Medulla oblongata (tissue), 1 donor: ENCODE results near the gene C20orf96.
A peak's percentile ranks its signal among the peaks of the same experiment; 100 is the strongest.

ENCODE experiments used
- DNase-seq: peaks from one replicate; pipeline ENCODE4 v3.0.0-alpha.2; 2015; ENCODE audit errors: extremely low spot score

C20orf96 gene

GRCh38 chr20:312866-313265 is 22.3 kb upstream of the C20orf96 start:
- no peak for DNase-seq

- no peak for DNase-seq
Measured at GRCh38 chr20:312067-312466, 21.5 kb upstream of the C20orf96 start.

- DNase-seq: no peak
Measured at GRCh38 chr20:311609-312008, 21.1 kb upstream of the C20orf96 start.

GRCh38 chr20:310645-311044 is 20.1 kb upstream of the C20orf96 start:
- no peak for DNase-seq

- peak; percentile 100 for DNase-seq
Measured at GRCh38 chr20:309841-310644, 19.5 kb upstream of the C20orf96 start.

GRCh38 chr20:309306-309840 is 18.8 kb upstream of the C20orf96 start:
- DNase-seq: no peak

GRCh38 chr20:308427-309038 is 18.0 kb upstream of the C20orf96 start:
- no peak for DNase-seq

- no peak for DNase-seq
Measured at GRCh38 chr20:305745-306144, 15.2 kb upstream of the C20orf96 start.

- DNase-seq: no peak
Measured at GRCh38 chr20:301886-302848, 11.6 kb upstream of the C20orf96 start.

GRCh38 chr20:300345-300990 is 9.9 kb upstream of the C20orf96 start:
- DNase-seq: no peak

GRCh38 chr20:298776-299391 is 8.3 kb upstream of the C20orf96 start:
- no peak for DNase-seq

GRCh38 chr20:297925-298775 is 7.6 kb upstream of the C20orf96 start:
- peak; percentile 68 for DNase-seq

GRCh38 chr20:297098-297924 is 6.8 kb upstream of the C20orf96 start, which contains the start of gene ZCCHC3:
Gene ZCCHC3, plus strand, starts transcription at chr20:297570. Its CDS starts 17 bp downstream, at chr20:297587.
- DNase-seq: peak; percentile 79

- DNase-seq: no peak
Measured at GRCh38 chr20:295804-296203, 5.3 kb upstream of the C20orf96 start.

GRCh38 chr20:294602-295001 is 4.1 kb upstream of the C20orf96 start:
- no peak for DNase-seq

GRCh38 chr20:289693-290083 is 862 bp downstream of the C20orf96 start:
- DNase-seq: no peak

GRCh38 chr20:288956-289692 is 1.4 kb downstream of the C20orf96 start:
- DNase-seq: no peak

GRCh38 chr20:286508-286907 is 4.0 kb downstream of the C20orf96 start:
- DNase-seq: no peak
